ENCODE data around the gene ARHGAP6.

Gene ARHGAP6

DNA sequence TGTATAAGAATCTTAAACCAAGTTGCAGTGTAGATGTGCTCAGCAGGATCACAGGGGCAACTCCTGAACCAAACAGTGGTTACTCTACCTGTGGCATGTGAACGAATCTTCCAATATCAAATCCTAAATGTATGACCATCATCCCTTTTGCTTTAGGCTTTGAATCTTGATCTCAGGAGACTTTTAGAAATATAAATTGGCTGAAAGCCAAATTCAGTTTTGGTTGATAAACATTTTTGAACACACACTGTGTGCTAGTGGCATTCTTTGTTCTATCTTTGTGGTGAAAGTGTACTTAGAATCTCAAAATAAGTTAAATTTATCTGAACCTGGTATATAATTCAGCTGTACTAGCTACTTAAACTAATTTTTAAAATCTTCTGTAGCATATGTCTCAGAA lies 4.6 kb upstream of the ARHGAP6 start:
- no peak for DNase-seq (ENCODE audit: extremely low spot score)
- ChIA-PET CTCF (no interaction called here), POLR2A (no interaction called here)
- TF ChIP-seq, protein P1, sequence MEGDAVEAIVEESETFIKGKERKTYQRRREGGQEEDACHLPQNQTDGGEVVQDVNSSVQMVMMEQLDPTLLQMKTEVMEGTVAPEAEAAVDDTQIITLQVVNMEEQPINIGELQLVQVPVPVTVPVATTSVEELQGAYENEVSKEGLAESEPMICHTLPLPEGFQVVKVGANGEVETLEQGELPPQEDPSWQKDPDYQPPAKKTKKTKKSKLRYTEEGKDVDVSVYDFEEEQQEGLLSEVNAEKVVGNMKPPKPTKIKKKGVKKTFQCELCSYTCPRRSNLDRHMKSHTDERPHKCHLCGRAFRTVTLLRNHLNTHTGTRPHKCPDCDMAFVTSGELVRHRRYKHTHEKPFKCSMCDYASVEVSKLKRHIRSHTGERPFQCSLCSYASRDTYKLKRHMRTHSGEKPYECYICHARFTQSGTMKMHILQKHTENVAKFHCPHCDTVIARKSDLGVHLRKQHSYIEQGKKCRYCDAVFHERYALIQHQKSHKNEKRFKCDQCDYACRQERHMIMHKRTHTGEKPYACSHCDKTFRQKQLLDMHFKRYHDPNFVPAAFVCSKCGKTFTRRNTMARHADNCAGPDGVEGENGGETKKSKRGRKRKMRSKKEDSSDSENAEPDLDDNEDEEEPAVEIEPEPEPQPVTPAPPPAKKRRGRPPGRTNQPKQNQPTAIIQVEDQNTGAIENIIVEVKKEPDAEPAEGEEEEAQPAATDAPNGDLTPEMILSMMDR (IDR thresholded peaks at IDR 0.05; ENCODE audit: control extremely low read depth, extremely low read depth, low read depth, missing control alignments) = no peak

DNA sequence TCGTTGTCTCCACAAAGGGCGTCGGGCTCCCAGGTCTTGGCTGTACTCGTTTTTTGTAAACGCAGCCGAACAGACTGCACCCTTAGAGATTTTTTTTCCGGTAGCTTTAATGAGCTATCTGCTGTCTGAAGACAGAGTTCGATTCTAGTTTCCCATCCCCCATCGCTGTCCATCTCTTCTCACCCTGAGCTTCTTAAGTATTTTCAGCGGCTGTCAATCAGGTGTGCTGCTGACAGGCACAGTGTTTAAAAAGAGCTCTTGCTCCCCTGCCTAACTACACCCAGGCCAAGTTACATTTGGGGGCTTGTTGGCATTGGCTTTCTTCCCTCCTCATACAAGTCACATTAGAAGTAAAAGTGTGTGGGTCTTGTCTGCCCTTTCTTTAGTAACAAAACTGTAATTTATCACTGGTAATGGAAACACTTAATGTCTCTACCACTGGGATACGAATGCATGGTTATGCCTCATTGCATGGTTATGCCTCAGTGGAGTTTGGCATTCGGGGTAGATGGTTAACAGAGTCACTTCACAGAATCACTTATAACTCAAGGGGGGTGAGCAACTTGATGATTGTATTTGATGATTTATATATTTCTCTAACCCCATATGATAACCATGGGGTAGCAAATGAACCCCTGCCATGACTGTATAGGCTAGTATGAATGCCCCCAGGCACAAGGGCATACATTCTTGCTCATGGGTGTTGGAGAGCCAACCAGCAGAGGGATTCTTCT lies 1.4 kb upstream of the ARHGAP6 start:
- POLR2A ChIA-PET = no interaction called here
- CTCF ChIA-PET = interaction anchor here (1.0 to 1.2 kb wide), 5 partner anchors 9 to 135 kb away, joined by 3 to 4 read pairs (median 3); no protein-coding TSS in a partner anchor
- TF ChIP-seq, protein P1 (IDR thresholded peaks at IDR 0.05; ENCODE audit: control extremely low read depth, extremely low read depth, low read depth, missing control alignments) = no peak
- no peak for DNase-seq (ENCODE audit: extremely low spot score)

DNA sequence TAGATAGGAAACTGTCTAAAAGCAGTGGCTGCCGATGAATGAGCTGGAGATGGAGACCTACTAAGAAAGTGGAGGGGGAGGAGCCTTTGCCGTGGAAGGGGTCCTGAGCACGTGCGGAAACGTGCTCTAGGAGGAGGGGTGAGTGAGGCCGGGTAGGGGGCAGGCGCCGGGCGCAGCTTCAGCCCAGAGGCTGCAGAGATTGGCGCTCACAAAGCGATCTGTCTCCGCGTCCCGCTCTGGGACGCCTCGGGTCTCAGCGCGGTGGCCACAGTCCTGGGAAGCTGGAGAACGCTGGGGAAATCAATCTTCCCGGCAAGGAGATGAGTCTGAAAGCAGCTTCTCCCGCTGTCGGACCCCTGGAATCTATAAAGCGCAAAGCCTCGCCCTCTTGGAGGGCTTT lies 444 bp upstream of the ARHGAP6 start:
- CTCF ChIA-PET = interaction anchor here (1.0 to 1.9 kb wide), 8 partner anchors 8 to 134 kb away, joined by 3 to 9 read pairs (median 4); no protein-coding TSS in a partner anchor

DNA sequence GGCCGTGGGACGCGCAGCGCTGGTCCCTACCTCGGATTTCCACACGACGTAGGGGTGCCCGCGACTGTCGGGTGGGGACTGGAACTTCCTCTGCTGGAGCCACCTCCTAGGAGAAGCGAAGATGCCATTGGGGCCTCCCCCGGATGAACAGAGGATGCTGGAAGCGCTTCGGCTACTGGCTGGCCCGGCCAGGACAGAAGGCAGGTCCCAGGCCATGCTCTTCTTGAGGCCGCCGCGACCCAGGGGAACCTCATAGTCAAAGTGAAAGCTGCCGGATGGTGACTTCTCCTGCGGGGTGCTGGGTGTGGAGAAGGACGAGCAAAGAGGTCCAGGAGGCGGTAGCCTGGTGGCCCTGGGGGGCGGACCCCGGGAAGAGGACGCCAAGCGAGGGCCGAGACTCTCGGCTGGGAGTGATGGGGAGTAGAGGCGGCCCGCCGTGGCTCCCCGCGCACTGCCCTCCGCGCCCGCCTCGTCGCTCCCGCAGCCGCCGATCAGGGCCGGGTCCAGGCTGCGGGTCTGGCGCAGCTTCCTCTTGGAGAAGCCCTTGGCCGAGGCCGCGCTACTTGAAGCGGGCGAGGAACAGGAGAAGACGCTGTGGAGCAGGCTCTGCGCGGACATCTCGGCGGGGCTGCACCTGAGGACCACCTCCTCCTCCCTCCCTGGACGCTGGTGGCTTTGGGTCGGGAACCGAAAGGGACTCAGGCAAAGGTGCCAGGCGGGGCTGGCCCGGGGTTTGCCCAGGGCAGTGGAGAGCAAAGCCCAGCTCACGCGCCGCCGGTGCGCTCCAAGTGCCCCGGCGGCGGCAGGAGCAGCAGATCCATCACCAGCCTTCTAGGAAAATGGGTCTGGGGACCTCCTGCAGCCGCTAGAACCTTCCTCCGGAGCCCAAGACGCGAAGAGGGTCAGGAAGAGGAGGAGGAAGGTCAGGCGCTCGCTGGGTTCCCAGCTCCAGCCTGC lies 1.2 kb downstream of the ARHGAP6 start:
- ChIA-PET POLR2A (interaction anchor here (0.6 kb wide), 1 partner anchor 13 kb away, joined by 3 read pairs; no protein-coding TSS in a partner anchor), CTCF (interaction anchor here (0.9 to 1.9 kb wide), 7 partner anchors 9 to 123 kb away, joined by 3 to 9 read pairs (median 4); no protein-coding TSS in a partner anchor)
- peak; percentile 38 for DNase-seq (ENCODE audit: extremely low spot score)
- TF ChIP-seq, protein P1 (IDR thresholded peaks at IDR 0.05; ENCODE audit: control extremely low read depth, extremely low read depth, low read depth, missing control alignments) = no peak

More for the DNA sequence above, 444 bp upstream of the ARHGAP6 start:
- TF ChIP-seq, protein P1 (IDR thresholded peaks at IDR 0.05; ENCODE audit: control extremely low read depth, extremely low read depth, low read depth, missing control alignments) = no peak
- POLR2A ChIA-PET = no interaction called here
- peak; percentile 24 for DNase-seq (ENCODE audit: extremely low spot score)

DNA sequence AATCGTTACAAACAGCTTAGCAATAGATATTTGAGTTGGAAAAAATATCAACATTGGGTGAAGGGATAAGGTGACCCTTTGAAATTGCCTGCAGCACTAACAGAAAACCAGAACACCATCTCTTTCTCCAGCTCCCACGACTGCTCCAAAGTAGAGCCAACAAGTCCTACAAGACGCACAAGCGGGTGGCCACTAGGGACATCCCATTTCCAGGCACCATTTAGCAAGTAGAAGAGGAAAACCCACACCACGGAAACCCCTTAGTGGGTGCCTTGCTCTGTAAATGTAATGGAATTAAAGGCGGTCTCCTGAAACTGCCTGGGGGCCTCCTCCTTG lies 1.9 kb downstream of the ARHGAP6 start:
- no peak for DNase-seq (ENCODE audit: extremely low spot score)
- ChIA-PET CTCF (interaction anchor here (1.0 to 1.2 kb wide), 2 partner anchors 10 to 81 kb away, joined by 3 to 4 read pairs; no protein-coding TSS in a partner anchor), POLR2A (no interaction called here)
- TF ChIP-seq, protein P1 (IDR thresholded peaks at IDR 0.05; ENCODE audit: control extremely low read depth, extremely low read depth, low read depth, missing control alignments) = no peak

DNA sequence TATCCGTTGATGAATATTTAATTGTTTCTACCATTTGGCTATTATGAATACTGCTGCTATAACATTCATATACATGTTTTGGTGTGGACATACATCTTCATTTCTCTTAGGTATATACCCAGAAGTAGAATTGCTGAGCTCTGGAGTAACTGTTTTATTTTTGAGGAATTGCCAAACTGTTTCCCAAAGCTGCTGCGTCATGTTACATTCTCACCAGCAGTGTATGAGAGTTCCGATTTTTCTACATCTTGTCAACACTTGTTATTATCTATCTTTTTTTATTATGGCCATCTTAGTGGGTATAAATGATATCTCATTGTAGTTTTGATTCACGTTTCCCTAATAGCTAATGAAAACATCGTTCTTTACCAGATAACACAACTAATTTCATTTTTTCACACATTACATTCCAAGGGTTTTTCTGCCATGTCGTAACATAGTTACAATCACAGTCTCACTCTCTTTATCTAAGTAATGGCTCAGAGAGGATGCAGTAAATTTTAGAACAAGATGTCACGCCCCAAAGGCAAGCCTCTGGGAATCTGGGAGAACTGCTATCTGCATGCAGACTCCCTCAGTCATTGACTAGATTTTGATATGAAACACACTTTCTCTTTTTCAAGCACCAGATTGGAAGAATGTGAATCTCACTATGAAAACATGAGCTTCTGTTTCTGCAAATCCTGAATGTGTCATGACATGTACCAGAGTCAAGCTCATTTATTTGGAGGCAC lies 10.3 kb downstream of the ARHGAP6 start:
- TF ChIP-seq, protein P1 (IDR thresholded peaks at IDR 0.05; ENCODE audit: control extremely low read depth, extremely low read depth, low read depth, missing control alignments) = no peak
- DNase-seq (ENCODE audit: extremely low spot score) = no peak
- ChIA-PET POLR2A (no interaction called here), CTCF (interaction anchor here (1.2 to 2.0 kb wide), 3 partner anchors 20 to 194 kb away, joined by 3 to 6 read pairs (median 3); no protein-coding TSS in a partner anchor)

Data from GM10248 (cell line).